GM20000 (cell line): Measurements from ENCODE around the gene DNAJC4.

ENCODE experiments used
- DNase-seq: peaks from one replicate; pipeline ENCODE4 v3.0.0; 2012; ENCODE audit warnings: low spot score
- TF ChIP-seq, protein P1 (sequence below): IDR thresholded peaks from 2 replicates; pipeline ENCODE4 v1.5.1; 2012; ENCODE audit warnings: mild to moderate bottlenecking, control low read depth; ENCODE audit errors: extremely low read depth, missing control alignments

Gene DNAJC4, protein sequence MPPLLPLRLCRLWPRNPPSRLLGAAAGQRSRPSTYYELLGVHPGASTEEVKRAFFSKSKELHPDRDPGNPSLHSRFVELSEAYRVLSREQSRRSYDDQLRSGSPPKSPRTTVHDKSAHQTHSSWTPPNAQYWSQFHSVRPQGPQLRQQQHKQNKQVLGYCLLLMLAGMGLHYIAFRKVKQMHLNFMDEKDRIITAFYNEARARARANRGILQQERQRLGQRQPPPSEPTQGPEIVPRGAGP

DNA sequence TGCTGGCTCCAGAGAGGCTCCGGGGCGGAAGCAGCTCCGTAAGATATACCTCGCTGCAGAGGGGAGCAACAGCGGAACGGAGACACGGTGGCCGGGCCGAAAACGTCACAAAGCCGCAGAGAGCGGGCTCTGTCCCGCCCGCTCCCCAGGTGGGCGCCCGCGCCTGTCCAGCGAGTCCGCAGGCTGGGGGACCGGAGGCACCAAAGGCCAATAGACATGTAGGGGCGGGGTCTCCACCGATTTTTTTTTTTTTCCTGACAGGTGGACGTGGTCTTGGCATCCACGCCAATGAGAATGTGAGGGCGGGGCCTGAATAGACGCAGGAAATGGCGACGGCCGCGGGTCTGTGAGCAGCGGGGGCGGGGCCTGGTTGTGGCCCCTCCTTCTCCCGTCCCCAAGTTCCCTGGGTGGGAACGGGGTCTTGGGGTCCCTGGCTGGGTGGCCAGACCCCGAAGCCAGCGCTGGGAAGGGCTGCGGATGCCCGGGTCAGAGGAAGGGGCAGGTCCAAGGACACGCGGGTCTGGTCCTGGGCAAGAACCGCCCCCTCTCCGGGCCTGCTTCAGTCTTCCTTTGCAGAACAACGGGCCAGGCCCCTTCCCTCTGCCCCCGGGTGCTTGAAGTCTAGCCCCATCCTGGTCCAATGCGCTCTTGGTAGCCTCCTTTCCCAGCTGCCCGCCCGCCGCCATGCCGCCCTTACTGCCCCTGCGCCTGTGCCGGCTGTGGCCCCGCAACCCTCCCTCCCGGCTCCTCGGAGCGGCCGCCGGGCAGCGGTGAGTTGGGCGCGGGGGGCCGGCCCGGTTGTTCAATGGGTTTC lies at the start of gene DNAJC4:
Gene DNAJC4, plus strand, starts transcription at position 378 of the 814 bp plus-strand sequence. Its CDS starts 307 bp downstream, at position 685.
- DNase-seq: peak; percentile 93
- TF ChIP-seq, protein P1, sequence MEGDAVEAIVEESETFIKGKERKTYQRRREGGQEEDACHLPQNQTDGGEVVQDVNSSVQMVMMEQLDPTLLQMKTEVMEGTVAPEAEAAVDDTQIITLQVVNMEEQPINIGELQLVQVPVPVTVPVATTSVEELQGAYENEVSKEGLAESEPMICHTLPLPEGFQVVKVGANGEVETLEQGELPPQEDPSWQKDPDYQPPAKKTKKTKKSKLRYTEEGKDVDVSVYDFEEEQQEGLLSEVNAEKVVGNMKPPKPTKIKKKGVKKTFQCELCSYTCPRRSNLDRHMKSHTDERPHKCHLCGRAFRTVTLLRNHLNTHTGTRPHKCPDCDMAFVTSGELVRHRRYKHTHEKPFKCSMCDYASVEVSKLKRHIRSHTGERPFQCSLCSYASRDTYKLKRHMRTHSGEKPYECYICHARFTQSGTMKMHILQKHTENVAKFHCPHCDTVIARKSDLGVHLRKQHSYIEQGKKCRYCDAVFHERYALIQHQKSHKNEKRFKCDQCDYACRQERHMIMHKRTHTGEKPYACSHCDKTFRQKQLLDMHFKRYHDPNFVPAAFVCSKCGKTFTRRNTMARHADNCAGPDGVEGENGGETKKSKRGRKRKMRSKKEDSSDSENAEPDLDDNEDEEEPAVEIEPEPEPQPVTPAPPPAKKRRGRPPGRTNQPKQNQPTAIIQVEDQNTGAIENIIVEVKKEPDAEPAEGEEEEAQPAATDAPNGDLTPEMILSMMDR: no peak

DNA sequence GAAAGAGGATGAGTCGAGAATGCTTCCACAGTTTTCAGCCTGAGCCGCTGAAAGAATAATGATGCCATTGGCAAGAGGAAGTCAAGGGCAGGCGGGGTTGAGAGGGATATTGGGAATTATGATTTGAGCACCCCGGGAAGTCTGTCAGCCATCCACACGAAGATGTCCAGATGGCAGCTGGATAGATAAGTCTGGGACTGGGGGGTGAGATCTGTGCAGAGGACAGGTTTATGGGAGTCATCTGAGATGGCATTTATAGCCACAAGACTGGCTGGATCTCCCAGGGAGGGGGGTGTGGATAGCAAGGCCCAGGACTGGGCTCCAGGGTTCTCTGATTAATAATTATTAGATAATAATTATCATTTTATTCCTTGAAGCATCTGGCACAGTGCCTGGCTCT lies 49.5 kb upstream of the DNAJC4 start:
- DNase-seq: no peak

DNA sequence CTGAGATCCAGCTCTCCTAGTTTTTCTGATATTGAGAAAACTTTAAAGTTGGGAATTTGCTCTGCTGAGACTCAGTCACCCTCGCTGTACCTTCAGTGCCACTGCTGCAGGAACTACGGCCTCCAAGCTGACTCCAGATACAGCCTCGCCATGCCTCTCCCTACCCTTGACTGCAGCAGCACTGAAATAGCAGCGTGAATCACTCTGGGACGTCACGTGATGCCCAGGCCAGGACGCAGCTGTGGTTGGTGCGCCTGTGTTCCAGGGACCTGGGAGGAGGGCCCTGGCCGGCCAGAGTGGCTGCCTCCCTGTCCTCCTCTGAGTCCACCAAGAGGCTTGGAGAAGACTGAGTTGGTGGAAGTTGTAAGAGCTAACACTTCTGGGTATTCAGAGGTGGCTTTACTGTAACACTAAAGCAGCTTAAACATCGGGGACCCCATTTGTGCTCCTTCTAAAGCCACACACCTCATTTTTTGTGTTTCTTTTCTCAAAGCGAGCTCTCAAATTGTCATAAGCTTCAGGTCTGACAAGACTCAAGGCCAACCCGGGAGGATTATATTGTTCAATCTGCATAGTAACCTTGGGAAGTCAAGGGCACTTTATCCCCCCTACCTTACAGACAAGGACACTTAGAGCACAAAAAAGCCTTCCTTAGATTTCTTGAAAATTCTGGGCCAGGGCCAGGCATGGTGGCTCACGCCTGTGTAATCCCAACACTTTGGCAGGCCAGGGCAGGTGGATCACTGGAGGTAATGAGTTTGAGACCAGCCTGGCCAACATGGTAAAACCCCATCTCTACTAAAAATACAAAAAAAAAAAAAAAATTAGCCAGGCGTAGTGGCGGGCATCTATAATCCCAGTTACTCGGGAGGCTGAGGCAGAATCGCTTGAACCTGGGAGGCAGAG lies 48.6 kb upstream of the DNAJC4 start:
- TF ChIP-seq, protein P1: no peak
- peak; percentile 69 for DNase-seq

More for the DNA sequence above, 49.5 kb upstream of the DNAJC4 start:
- TF ChIP-seq, protein P1: no peak

DNA sequence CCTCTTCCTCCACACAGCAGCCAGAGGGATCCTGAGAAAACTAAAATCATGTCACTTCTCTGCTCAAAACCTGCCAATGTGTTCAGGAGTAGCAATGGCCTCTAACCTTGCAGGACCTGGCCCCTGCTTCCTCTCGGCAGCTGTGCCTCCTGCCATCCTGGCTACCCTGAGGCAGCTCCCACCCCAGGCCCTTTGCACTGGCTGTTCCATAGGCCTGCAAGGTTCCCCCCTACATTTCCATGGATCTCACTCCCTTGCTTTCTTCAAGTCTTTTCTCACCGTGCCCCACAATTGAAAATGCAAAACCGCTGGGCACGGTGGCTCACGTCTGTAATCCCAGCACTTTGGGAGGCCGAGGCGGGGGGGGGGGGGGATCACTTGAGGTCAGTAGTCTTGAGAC lies 46.5 kb upstream of the DNAJC4 start:
- TF ChIP-seq, protein P1: no peak
- DNase-seq: no peak

DNA sequence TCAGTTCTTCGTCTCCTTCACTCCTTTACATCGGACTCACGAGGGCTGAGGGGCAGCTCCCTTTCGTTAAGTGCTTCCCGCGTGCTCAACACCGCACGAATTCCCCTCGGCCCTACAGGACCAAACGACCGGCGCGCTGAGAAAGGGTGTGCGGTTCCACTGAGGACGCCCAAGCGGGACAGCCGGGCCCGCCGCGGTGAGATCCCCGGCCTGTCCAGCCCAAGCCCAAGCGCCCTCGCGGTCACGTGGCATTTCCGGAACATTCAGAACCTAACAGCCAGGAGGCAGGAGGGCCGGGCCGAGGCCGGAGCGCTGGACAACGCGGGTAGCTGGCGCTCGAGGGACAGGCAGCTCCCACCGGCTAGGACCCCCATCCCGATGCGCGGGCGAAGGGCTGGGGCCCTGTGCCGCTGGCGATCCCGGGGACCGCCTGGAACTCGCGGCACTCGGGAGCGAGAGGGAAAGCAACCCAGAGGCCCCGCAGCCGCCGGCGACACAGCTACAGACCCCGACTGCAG lies 45.1 kb upstream of the DNAJC4 start:
- TF ChIP-seq, protein P1: no peak
- peak; percentile 60 for DNase-seq

DNA sequence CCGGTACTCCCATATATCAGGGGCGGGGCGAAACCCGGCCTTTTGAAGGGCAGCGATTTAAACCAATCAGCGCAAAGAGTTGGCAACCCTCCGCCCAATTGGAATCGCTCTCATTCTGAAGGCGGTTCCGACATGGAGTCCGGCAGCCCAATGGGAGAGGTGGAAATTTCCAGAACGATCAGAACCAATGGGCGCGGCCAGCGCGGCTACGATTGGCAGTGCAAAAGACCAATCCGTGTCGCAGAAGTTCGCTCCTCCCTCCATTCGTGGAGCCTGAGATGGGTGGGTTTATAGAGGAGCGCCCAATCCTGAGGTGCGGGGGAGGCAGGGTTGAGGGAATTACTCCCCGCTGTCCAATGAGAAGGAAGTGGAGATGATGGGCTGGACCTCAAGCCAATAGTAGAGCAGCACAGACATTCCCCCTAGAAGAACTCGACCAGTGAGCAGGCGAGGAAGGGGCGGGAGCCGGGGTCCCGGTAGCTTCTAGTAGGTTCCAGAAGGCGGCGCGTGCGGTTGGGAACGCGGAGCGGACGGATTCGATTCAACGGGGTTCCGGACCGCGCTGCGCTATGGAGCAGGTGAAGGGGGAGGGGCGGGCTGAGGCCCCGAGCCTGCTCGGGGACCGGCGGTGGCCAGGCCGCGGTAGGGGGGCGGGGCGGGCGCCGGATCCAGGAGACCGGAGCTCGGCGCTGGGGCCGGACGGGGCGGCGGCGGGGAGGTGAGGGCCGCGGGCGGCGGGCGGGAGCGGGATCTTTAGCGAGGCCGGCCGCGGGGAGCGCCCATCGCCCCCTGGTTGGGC lies 44.5 kb upstream of the DNAJC4 start, which contains the start of gene STIP1:
Gene STIP1, plus strand, starts transcription at position 479 of the 799 bp plus-strand sequence. Its CDS starts 91 bp downstream, at position 570.
- TF ChIP-seq, protein P1: peak; percentile 19
- DNase-seq: peak; percentile 99
